ENCODE results near the gene SLC26A5.
A peak's percentile ranks its signal among the peaks of the same experiment; 100 is the strongest.

Gene SLC26A5

GRCh38 chr7:103398483-103399127, 47.4 kb downstream of the SLC26A5 start:
- no peak for FAIRE-seq

- no peak for FAIRE-seq
Observed at GRCh38 chr7:103396471-103396870, 49.5 kb downstream of the SLC26A5 start.

GRCh38 chr7:103395071-103395470, 50.9 kb downstream of the SLC26A5 start:
- FAIRE-seq = no peak

GRCh38 chr7:103394566-103394965, 51.4 kb downstream of the SLC26A5 start:
- no peak for FAIRE-seq

GRCh38 chr7:103391976-103392375, 54.0 kb downstream of the SLC26A5 start:
- FAIRE-seq = no peak

- no peak for FAIRE-seq
Observed at GRCh38 chr7:103391150-103391549, 54.9 kb downstream of the SLC26A5 start.

GRCh38 chr7:103389263-103389662, 56.7 kb downstream of the SLC26A5 start:
- no peak for FAIRE-seq

- FAIRE-seq = no peak
Observed at GRCh38 chr7:103388469-103389140, 57.4 kb downstream of the SLC26A5 start.

GRCh38 chr7:103387242-103387641, 58.8 kb downstream of the SLC26A5 start:
- no peak for FAIRE-seq

GRCh38 chr7:103382032-103382402, 64.0 kb downstream of the SLC26A5 start:
- FAIRE-seq = no peak

GRCh38 chr7:103381280-103382031, 64.6 kb downstream of the SLC26A5 start:
- FAIRE-seq = no peak

- FAIRE-seq = no peak
Observed at GRCh38 chr7:103380395-103381191, 65.4 kb downstream of the SLC26A5 start.

- no peak for FAIRE-seq
Observed at GRCh38 chr7:103379270-103379975, 66.6 kb downstream of the SLC26A5 start.

- FAIRE-seq = no peak
Observed at GRCh38 chr7:103373866-103374643, 72.0 kb downstream of the SLC26A5 start.

GRCh38 chr7:103369432-103369831, 76.6 kb downstream of the SLC26A5 start:
- no peak for FAIRE-seq

- no peak for FAIRE-seq
Observed at GRCh38 chr7:103349805-103350204, 96.2 kb downstream of the SLC26A5 start.

GRCh38 chr7:103348959-103349358, 97.0 kb downstream of the SLC26A5 start:
- FAIRE-seq = no peak

GRCh38 chr7:103348452-103348851, 97.6 kb downstream of the SLC26A5 start:
- no peak for FAIRE-seq

- peak; percentile 50 for FAIRE-seq
Observed at GRCh38 chr7:103347507-103348267, 98.3 kb downstream of the SLC26A5 start, which contains the start of gene PSMC2. PSMC2 (plus strand) TSS chr7:103347643; CDS start chr7:103347712, 69 bp downstream.

GRCh38 chr7:103346396-103346795, 99.6 kb downstream of the SLC26A5 start:
- FAIRE-seq = no peak
